SU-DHL-6 (cell line): ENCODE results near the gene KIF5C.

ENCODE experiments used
- CTCF ChIP-seq: fragments of 200-600 bp; sonication (generic); IDR thresholded peaks from one replicate; pipeline ENCODE4 v1.5.1; 2017; ENCODE audit warnings: antibody characterized with exemption, mild to moderate bottlenecking, low read length, moderate library complexity; ENCODE audit not compliant: insufficient read depth, poor library complexity, severe bottlenecking
- EZH2phosphoT487 ChIP-seq: fragments of 200-600 bp; sonication (generic), shearing (Covaris generic); conservative IDR thresholded peaks from 2 replicates; pipeline ENCODE4 v1.6.1; 2018; ENCODE audit warnings: mild to moderate bottlenecking, antibody characterized with exemption, low read length, moderate library complexity, mixed read lengths

- TF ChIP-seq CTCF (no peak), EZH2phosphoT487 (no peak)
Measured at GRCh38 chr2:148875387-148876051, 492 bp downstream of the KIF5C start.
